NOMO-1 treated with dmso at 0.1 percent for 144 hours (cell line): Measurements from ENCODE around the gene ERGIC1.
"Not testable (repeated sequence)": the region's sequence is repeated elsewhere in the genome, so short reads cannot be mapped to it uniquely, and the experiment has no call there.

Source experiments
- DNase-seq: peaks from one replicate; lab custom pipeline; 2025; ENCODE audit not compliant: unreplicated experiment; lab: John Stamatoyannopoulos, UW

Gene ERGIC1

GRCh38 chr5:172846249-172846648, 12.2 kb downstream of the ERGIC1 start:
- no peak for DNase-seq

- DNase-seq = no peak
Measured at GRCh38 chr5:172846677-172847076, 12.6 kb downstream of the ERGIC1 start.

- not testable (repeated sequence) for DNase-seq
Measured at GRCh38 chr5:172847584-172847983, 13.5 kb downstream of the ERGIC1 start.

GRCh38 chr5:172848419-172848818, 14.4 kb downstream of the ERGIC1 start:
- no peak for DNase-seq

- DNase-seq = no peak
Measured at GRCh38 chr5:172849606-172850453, 15.8 kb downstream of the ERGIC1 start.

- no peak for DNase-seq
Measured at GRCh38 chr5:172850454-172850797, 16.4 kb downstream of the ERGIC1 start.

GRCh38 chr5:172851254-172851653, 17.2 kb downstream of the ERGIC1 start:
- DNase-seq = not testable (repeated sequence)

GRCh38 chr5:172852490-172853354, 18.7 kb downstream of the ERGIC1 start:
- no peak for DNase-seq

- DNase-seq = no peak
Measured at GRCh38 chr5:172853355-172853975, 19.4 kb downstream of the ERGIC1 start.

GRCh38 chr5:172854451-172854871, 20.4 kb downstream of the ERGIC1 start:
- no peak for DNase-seq

- no peak for DNase-seq
Measured at GRCh38 chr5:172854971-172855370, 20.9 kb downstream of the ERGIC1 start.

- no peak for DNase-seq
Measured at GRCh38 chr5:172855597-172856292, 21.7 kb downstream of the ERGIC1 start.

GRCh38 chr5:172856336-172856735, 22.3 kb downstream of the ERGIC1 start:
- no peak for DNase-seq

GRCh38 chr5:172857982-172858381, 23.9 kb downstream of the ERGIC1 start:
- no peak for DNase-seq

GRCh38 chr5:172858511-172858989, 24.5 kb downstream of the ERGIC1 start:
- no peak for DNase-seq

- no peak for DNase-seq
Measured at GRCh38 chr5:172858990-172859811, 25.1 kb downstream of the ERGIC1 start.

GRCh38 chr5:172859966-172860365, 25.9 kb downstream of the ERGIC1 start:
- DNase-seq = no peak

- DNase-seq = no peak
Measured at GRCh38 chr5:172860520-172861443, 26.7 kb downstream of the ERGIC1 start.

GRCh38 chr5:172861461-172861860, 27.4 kb downstream of the ERGIC1 start:
- no peak for DNase-seq
